ENCODE data around the gene TMEM200A. TPM values are rescaled to one million over a fixed set of nuclear protein-coding genes. Genes with fewer than 3 reads are reported as not detected.
A peak's percentile ranks its signal among the peaks of the same experiment; 100 is the strongest.

The TMEM200A gene
- total and polyA plus RNA-seq, 10 of the 15 experiments (the other 5 are each of a cell fraction or from before 2014, with no cell fraction given): 5.5 to 12.4 (median 9.6) TPM

- H3K79me2 ChIP-seq (ENCODE audit: control insufficient read depth, insufficient read depth, low read length): no peaks in the 10 kb centered on the region
- WGBS (ENCODE audit: insufficient coverage, insufficient replicate concordance, low lambda C conversion rate, missing lambda C conversion rate): 55% methylated on average over 3 of the region's 3 CpGs
- BruUV-seq (replicated peaks): no TSS peak
- no peak overlapping the region for H3K4me3 ChIP-seq
- ATAC-seq: no peak
- peaks cover 0 to 7% of the 10 kb centered on the region in 2 experiments; a peak in 1 of 4 replicates for H3K27me3 ChIP-seq (replicated peaks in 1 of 2; ENCODE audit: control insufficient read depth in 2 of 2, insufficient read depth in 2 of 2, low read length in 1 of 2)
- RAD21 ChIA-PET (ENCODE audit: unreplicated experiment): interaction anchor here (7.4 kb wide), 1 partner anchor 334 kb away, joined by 57 read pairs; no protein-coding TSS in a partner anchor
- no peak overlapping the region for H3K9ac ChIP-seq (ENCODE audit: control insufficient read depth, insufficient read depth, low read length)
- H2AFZ ChIP-seq (ENCODE audit: control insufficient read depth, low read depth, low read length): no peak overlapping the region
- no peaks in the 10 kb centered on the region for H3K9me3 ChIP-seq (replicated peaks; ENCODE audit: control insufficient read depth, insufficient read depth, low read length)
- in situ Hi-C loops (cut with MboI): no loop called here
- 0 out of 2 replicates have a peak, but pooled peaks have one; percentile 17 for TF ChIP-seq RUNX3 (IDR thresholded peaks at IDR 0.05; ENCODE audit: low read length)
- TF ChIP-seq TAF1 (IDR thresholded peaks at IDR 0.05; ENCODE audit: borderline replicate concordance, low read depth, low read length): no peak
- CTCF ChIA-PET: interaction anchor here (1.7 to 2.8 kb wide), 2 partner anchors 334 to 337 kb away, joined by 6 to 15 read pairs; no protein-coding TSS in a partner anchor
- intact Hi-C loops (cut with micrococcal nuclease; ENCODE audit: unreplicated experiment): no loop called here
- H3K36me3 ChIP-seq (ENCODE audit: control insufficient read depth in 2 of 2, insufficient read depth in 2 of 2, low read length in 1 of 2): no peaks in the 10 kb centered on the region
- FAIRE-seq: no peak
- POLR2A ChIA-PET: no interaction called here
- H3K4me2 ChIP-seq (ENCODE audit: control insufficient read depth, insufficient read depth): no peak overlapping the region
- DNase-seq (ENCODE audit: low read depth, low spot score): no peak
- H3K27ac ChIP-seq (ENCODE audit: control insufficient read depth, insufficient read depth): no peak overlapping the region
- SMC1A ChIA-PET (ENCODE audit: uncharacterized antibody, unreplicated experiment): interaction anchor here (1.1 kb wide), 1 partner anchor 311 kb away, joined by 4 read pairs; no protein-coding TSS in a partner anchor
- no peaks in the 10 kb centered on the region for H3K4me1 ChIP-seq (ENCODE audit: control insufficient read depth, insufficient read depth, low read length)
- H4K20me1 ChIP-seq (ENCODE audit: control insufficient read depth, insufficient read depth): no peaks in the 10 kb centered on the region
Observed at GRCh38 chr6:130364224-130364780, 1.5 kb upstream of the TMEM200A start.

- RAD21 ChIA-PET (ENCODE audit: unreplicated experiment): interaction anchor here (0.6 to 7.4 kb wide), 10 partner anchors 15 to 477 kb away, joined by 3 to 57 read pairs (median 6); no protein-coding TSS in a partner anchor
- H3K4me2 ChIP-seq (ENCODE audit: control insufficient read depth, insufficient read depth): no peak overlapping the region
- H3K27me3 ChIP-seq (replicated peaks in 1 of 2; ENCODE audit: control insufficient read depth in 2 of 2, insufficient read depth in 2 of 2, low read length in 1 of 2): peaks cover 0 to 7% of the 10 kb centered on the region in 2 experiments; a peak in 1 of 4 replicates
- CTCF ChIA-PET: interaction anchor here (0.8 to 4.1 kb wide), 16 partner anchors 10 to 335 kb away, joined by 3 to 32 read pairs (median 6); no protein-coding TSS in a partner anchor
- ATAC-seq (peak; percentile 63), FAIRE-seq (no peak), DNase-seq (ENCODE audit: low read depth, low spot score) (no peak)
- H3K9me3 ChIP-seq (replicated peaks; ENCODE audit: control insufficient read depth, insufficient read depth, low read length): no peaks in the 10 kb centered on the region
- no peaks in the 10 kb centered on the region for H3K79me2 ChIP-seq (ENCODE audit: control insufficient read depth, insufficient read depth, low read length)
- no peaks in the 10 kb centered on the region for H4K20me1 ChIP-seq (ENCODE audit: control insufficient read depth, insufficient read depth)
- H3K9ac ChIP-seq (ENCODE audit: control insufficient read depth, insufficient read depth, low read length): no peak overlapping the region
- no peaks in the 10 kb centered on the region for H3K4me1 ChIP-seq (ENCODE audit: control insufficient read depth, insufficient read depth, low read length)
- H2AFZ ChIP-seq (ENCODE audit: control insufficient read depth, low read depth, low read length): no peak overlapping the region
- SMC1A ChIA-PET (ENCODE audit: uncharacterized antibody, unreplicated experiment): interaction anchor here (1.1 to 3.4 kb wide), 13 partner anchors 10 to 333 kb away, joined by 3 to 18 read pairs (median 6); no protein-coding TSS in a partner anchor
- in situ Hi-C loops (cut with MboI): no loop called here
- no peaks in the 10 kb centered on the region for H3K36me3 ChIP-seq (ENCODE audit: control insufficient read depth in 2 of 2, insufficient read depth in 2 of 2, low read length in 1 of 2)
- no TSS peak for BruUV-seq (replicated peaks)
- no peak overlapping the region for H3K27ac ChIP-seq (ENCODE audit: control insufficient read depth, insufficient read depth)
- intact Hi-C loops (cut with micrococcal nuclease; ENCODE audit: unreplicated experiment): loop anchor here (5.0 kb wide), 1 partner anchor 151 kb away; no protein-coding TSS in a partner anchor
- WGBS (ENCODE audit: insufficient coverage, insufficient replicate concordance, low lambda C conversion rate, missing lambda C conversion rate): 28% methylated on average over 28 of the region's 65 CpGs
- POLR2A ChIA-PET: interaction anchor here (0.6 to 1.8 kb wide), 4 partner anchors 149 to 210 kb away, joined by 3 to 5 read pairs (median 4); no protein-coding TSS in a partner anchor
- H3K4me3 ChIP-seq: peak overlapping the region; percentile 50; the same call in 1 of the 2 replicates
- peak; percentile 17; the same call in 1 of the 2 replicates for TF ChIP-seq IKZF1 (conservative IDR thresholded peaks at IDR 0.05)
- TF ChIP-seq SUZ12 (IDR thresholded peaks at IDR 0.05; ENCODE audit: unreplicated experiment): peak; percentile 15
- 0 out of 3 replicates have a peak, but pooled peaks of 1 of the 2 experiments have one; percentile 13 for TF ChIP-seq EGR1 (IDR thresholded peaks at IDR 0.05; ENCODE audit: borderline replicate concordance in 1 of 2, low read depth in 2 of 2, low read length in 2 of 2)
- no peak for TF ChIP-seq ZNF687 (IDR thresholded peaks at IDR 0.05)
- TF ChIP-seq E2F4 (IDR thresholded peaks at IDR 0.05; ENCODE audit: low read depth, low read length): no peak
- peak in 1 of 2 experiments; percentile 16; a peak in 1 of 4 replicates for TF ChIP-seq IKZF2 (IDR thresholded peaks at IDR 0.05)
Observed at GRCh38 chr6:130366107-130367005, 539 bp downstream of the TMEM200A start.
